Measurements from ENCODE around the gene NBDY. TPM values are rescaled to one million over a fixed set of nuclear protein-coding genes. Genes with fewer than 3 reads are reported as not detected.

NBDY gene
- total and polyA plus RNA-seq, 2 of the 4 experiments (the other 2 are of a cell fraction) = 3.2 to 61.5 TPM

DNA sequence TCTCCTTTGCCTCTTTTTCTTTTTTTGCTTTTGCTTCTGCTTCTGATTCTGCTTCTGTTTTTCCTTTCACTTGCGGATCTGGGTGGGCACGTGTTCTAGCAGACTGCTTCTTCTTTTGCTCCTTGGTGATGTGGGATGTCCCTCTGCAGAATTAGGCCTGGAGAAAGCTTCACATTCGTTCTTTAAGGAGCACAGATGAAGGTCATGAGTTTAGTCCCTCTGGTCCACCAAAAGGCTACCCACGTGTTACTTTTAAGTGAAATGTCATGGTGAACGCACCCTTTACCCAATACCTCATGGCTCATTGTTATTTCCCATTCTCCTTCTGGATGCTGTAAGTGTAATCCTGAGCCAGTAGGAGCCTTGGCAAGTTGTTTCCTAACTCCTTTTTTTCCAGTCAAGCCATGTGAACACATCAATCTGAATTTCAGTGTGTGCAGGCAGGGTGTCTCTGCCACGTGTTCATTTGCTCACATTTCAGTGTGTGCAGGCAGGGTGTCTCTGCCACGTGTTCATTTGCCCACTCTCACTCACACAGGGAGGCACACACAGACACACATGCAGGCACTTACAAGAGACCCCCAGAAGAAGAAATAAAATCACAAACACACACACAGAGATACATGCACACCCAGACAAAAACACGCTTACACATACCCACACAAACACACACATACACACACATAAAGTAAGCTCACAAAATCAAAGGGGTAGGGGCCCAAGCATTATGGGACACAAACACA lies 36.9 kb downstream of the NBDY start:
- ATAC-seq (ENCODE audit: low read depth) (no peak), DNase-seq (no peak)
- Histone ChIP-seq H3K9me1 (ENCODE audit: insufficient read depth, low read length) (0 out of 2 replicates have a peak, but pooled peaks cover 3% of the 10 kb centered on the region), H3K23ac (ENCODE audit: low read depth, low read length) (no peak overlapping the region), H3K9ac (ENCODE audit: low read depth, low read length) (no peak overlapping the region), H3K14ac (replicated peaks; ENCODE audit: low read depth, low read length) (no peak overlapping the region), H3K4me1 (ENCODE audit: control insufficient read depth, insufficient read depth, low read length) (peaks cover 3% of the 10 kb centered on the region; the same call in 1 of the 2 replicates), H3K27ac (ENCODE audit: insufficient read depth, low read length) (no peak overlapping the region), H2AFZ (replicated peaks; ENCODE audit: low read length, poor library complexity) (no peak overlapping the region), H4K20me1 (ENCODE audit: insufficient read depth, low read length) (peaks cover 5% of the 10 kb centered on the region), H3K9me3 (ENCODE audit: control insufficient read depth, insufficient read depth, low read length) (no peaks in the 10 kb centered on the region), H4K5ac (ENCODE audit: low read depth, low read length) (no peak overlapping the region), H3K56ac (ENCODE audit: extremely low read depth, insufficient read depth, low read length) (no peak overlapping the region), H2BK20ac (ENCODE audit: low read depth, low read length) (no peak overlapping the region), H2BK15ac (ENCODE audit: low read depth, low read length) (no peak overlapping the region), H3K4ac (ENCODE audit: low read depth, low read length) (no peak overlapping the region), H4K8ac (ENCODE audit: low read depth in 2 of 2, low read length in 2 of 2) (no peak overlapping the region), H3K4me2 (ENCODE audit: low read depth, low read length) (no peak overlapping the region), H3K4me3 (ENCODE audit: insufficient read depth, low read depth, low read length) (no peak overlapping the region), H2AK9ac (replicated peaks; ENCODE audit: low read depth, low read length, poor library complexity) (no peak overlapping the region), H3K27me3 (ENCODE audit: control insufficient read depth, insufficient read depth, low read length) (no peaks in the 10 kb centered on the region; the same call in 1 of the 2 replicates), H2BK5ac (ENCODE audit: low read depth, low read length, poor library complexity, severe bottlenecking) (peak overlapping the region; percentile 20), H4K91ac (ENCODE audit: insufficient read depth, low read depth, low read length) (no peak overlapping the region), H3K79me1 (ENCODE audit: low read depth in 1 of 2, low read length in 2 of 2) (no peaks in the 10 kb centered on the region), H3K18ac (ENCODE audit: low read depth, low read length) (no peak overlapping the region), H2AK5ac (ENCODE audit: low read depth, low read length) (no peak overlapping the region), H3K36me3 (ENCODE audit: control insufficient read depth, insufficient read depth, low read length) (no peaks in the 10 kb centered on the region), H2BK120ac (ENCODE audit: low read depth, low read length) (no peak overlapping the region)
- dilution Hi-C loops (cut with HindIII; ENCODE audit: low sequenced_read_pairs, unreplicated experiment) = no loop called here
- in situ Hi-C loops (cut with MboI; ENCODE audit: low sequenced_read_pairs) = no loop called here
- BruUV-seq (replicated peaks) = no TSS peak
- WGBS, 2 experiments (ENCODE audit: extremely low coverage in 2 of 2, insufficient read length in 1 of 2) = 40% methylated on average over 1 of the region's 8 CpGs; no CpG with 5 or more reads in 1 of the 2 experiments
- ChIA-PET CTCF (no interaction called here), POLR2A (ENCODE audit: unreplicated experiment) (no interaction called here)
- intact Hi-C loops (cut with micrococcal nuclease) = no loop called here
- TF ChIP-seq CEBPB (IDR thresholded peaks at IDR 0.05; ENCODE audit: low read depth, low read length) (no peak), NFE2L2 (IDR thresholded peaks at IDR 0.05; ENCODE audit: low read depth, low read length) (no peak), MAFK (IDR thresholded peaks at IDR 0.05; ENCODE audit: low read depth, low read length) (no peak), FOS (IDR thresholded peaks at IDR 0.05; ENCODE audit: low read depth, low read length) (no peak), RAD21 (IDR thresholded peaks at IDR 0.05; ENCODE audit: low read length) (no peak)
- TF ChIP-seq, protein P1, sequence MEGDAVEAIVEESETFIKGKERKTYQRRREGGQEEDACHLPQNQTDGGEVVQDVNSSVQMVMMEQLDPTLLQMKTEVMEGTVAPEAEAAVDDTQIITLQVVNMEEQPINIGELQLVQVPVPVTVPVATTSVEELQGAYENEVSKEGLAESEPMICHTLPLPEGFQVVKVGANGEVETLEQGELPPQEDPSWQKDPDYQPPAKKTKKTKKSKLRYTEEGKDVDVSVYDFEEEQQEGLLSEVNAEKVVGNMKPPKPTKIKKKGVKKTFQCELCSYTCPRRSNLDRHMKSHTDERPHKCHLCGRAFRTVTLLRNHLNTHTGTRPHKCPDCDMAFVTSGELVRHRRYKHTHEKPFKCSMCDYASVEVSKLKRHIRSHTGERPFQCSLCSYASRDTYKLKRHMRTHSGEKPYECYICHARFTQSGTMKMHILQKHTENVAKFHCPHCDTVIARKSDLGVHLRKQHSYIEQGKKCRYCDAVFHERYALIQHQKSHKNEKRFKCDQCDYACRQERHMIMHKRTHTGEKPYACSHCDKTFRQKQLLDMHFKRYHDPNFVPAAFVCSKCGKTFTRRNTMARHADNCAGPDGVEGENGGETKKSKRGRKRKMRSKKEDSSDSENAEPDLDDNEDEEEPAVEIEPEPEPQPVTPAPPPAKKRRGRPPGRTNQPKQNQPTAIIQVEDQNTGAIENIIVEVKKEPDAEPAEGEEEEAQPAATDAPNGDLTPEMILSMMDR (conservative IDR thresholded peaks at IDR 0.05; ENCODE audit: low read depth, low read length) = no peak

Data from IMR-90 (cell line).